ENCODE results near the gene TEPSIN. TPM values are rescaled to one million over a fixed set of nuclear protein-coding genes. Genes with fewer than 3 reads are reported as not detected.
A peak's percentile ranks its signal among the peaks of the same experiment; 100 is the strongest.

Gene TEPSIN
- total RNA-seq, 4 donors from 2014 or later: 15.5 to 32.9 (median 24.3) TPM

DNA sequence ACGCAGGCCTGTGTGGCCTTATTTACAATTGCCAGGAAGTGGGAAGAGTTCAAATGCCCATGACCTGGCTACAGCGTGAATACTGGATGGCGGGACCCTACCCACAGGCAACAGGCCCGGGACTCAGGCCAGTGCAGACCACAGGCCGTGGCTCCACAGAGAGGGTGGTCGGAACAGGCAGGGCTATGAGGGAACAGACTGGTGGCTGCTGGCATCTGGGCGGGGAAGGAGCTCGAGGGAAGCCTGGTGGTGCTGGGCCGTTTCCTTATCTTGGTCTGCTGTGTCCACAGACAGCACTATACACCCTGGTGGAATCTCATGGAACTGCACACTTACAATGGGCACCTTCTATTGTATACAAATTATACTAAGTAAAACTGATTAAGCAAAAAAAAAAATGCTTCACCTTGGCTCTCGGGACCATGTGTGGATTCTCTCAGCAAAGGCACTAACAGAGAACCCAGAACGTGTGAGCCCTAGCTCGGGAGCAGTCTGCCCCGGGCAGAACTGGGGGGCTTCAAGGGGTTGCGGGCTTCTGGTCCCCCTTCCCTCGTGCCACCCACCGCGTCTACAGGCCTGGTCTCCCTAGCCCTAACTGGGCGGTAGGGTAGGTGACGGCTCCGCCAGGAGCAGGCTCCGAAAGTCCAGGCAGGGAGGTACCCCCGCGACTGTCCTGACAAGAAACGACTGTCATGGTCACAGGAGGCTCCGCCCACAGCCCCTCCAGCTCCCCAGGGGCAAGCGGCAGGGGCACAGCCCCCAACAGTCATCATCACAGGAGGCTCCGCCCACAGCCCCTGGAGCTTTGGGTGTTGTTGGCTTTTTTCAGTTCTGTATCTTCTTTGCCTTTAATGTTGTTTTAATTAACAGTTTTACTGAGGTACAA, 37.9 kb downstream of the TEPSIN start:
- Histone ChIP-seq H3K4me1 (no peaks in the 10 kb centered on the region), H3K36me3 (no peaks in the 10 kb centered on the region), H3K9me3 (no peaks in the 10 kb centered on the region), H3K4me3 (no peak overlapping the region), H3K27ac (no peak overlapping the region), H3K27me3 (no peaks in the 10 kb centered on the region)
- DNase-seq: no peak
- TF ChIP-seq POLR2A (IDR thresholded peaks at IDR 0.05) (no peak), CTCF (IDR thresholded peaks at IDR 0.05 in 4 of 5, conservative IDR thresholded peaks at IDR 0.05 in 1 of 5) (peak in 4 of 5 experiments; percentile 28 to 43 (median 38))
- peak in 1 of 2 donors; percentile 40 for ATAC-seq
- intact Hi-C loops (cut with DNase I; ENCODE audit: low total_unique reads) (no loop called here), in situ Hi-C loops (cut with MboI; ENCODE audit: low sequenced_read_pairs in 4 of 4) (no loop called here)

GRCh38 chr17:81200201-81200600, 38.7 kb downstream of the TEPSIN start:
- no peak for DNase-seq
- intact Hi-C loops (cut with DNase I; ENCODE audit: low total_unique reads) (no loop called here), in situ Hi-C loops (cut with MboI; ENCODE audit: low sequenced_read_pairs in 4 of 4) (no loop called here)
- Histone ChIP-seq H3K4me1 (no peaks in the 10 kb centered on the region), H3K4me3 (no peak overlapping the region), H3K9me3 (no peaks in the 10 kb centered on the region), H3K36me3 (no peaks in the 10 kb centered on the region), H3K27me3 (no peaks in the 10 kb centered on the region), H3K27ac (no peak overlapping the region)
- ATAC-seq: no peak
- TF ChIP-seq POLR2A (IDR thresholded peaks at IDR 0.05): no peak
- no peak for TF ChIP-seq CTCF (IDR thresholded peaks at IDR 0.05 in 4 of 5, conservative IDR thresholded peaks at IDR 0.05 in 1 of 5)

- Histone ChIP-seq H3K9me3 (no peaks in the 10 kb centered on the region), H3K4me1 (no peaks in the 10 kb centered on the region), H3K4me3 (no peak overlapping the region), H3K27ac (no peak overlapping the region), H3K27me3 (no peaks in the 10 kb centered on the region), H3K36me3 (no peaks in the 10 kb centered on the region)
- DNase-seq (no peak), ATAC-seq (no peak)
- no peak for TF ChIP-seq POLR2A (IDR thresholded peaks at IDR 0.05)
- no peak for TF ChIP-seq CTCF (IDR thresholded peaks at IDR 0.05 in 4 of 5, conservative IDR thresholded peaks at IDR 0.05 in 1 of 5)
- intact Hi-C loops (cut with DNase I; ENCODE audit: low total_unique reads): no loop called here
- in situ Hi-C loops (cut with MboI; ENCODE audit: low sequenced_read_pairs in 4 of 4): no loop called here
Observed at GRCh38 chr17:81199482-81199830, 39.4 kb downstream of the TEPSIN start.

- no peaks in the 10 kb centered on the region for H3K4me1 ChIP-seq
- DNase-seq (no peak), ATAC-seq (no peak)
- H3K4me3 ChIP-seq: no peak overlapping the region
- TF ChIP-seq CTCF (IDR thresholded peaks at IDR 0.05 in 4 of 5, conservative IDR thresholded peaks at IDR 0.05 in 1 of 5): no peak
- no peak for TF ChIP-seq POLR2A (IDR thresholded peaks at IDR 0.05)
- H3K27me3 ChIP-seq: no peaks in the 10 kb centered on the region
- H3K36me3 ChIP-seq: no peaks in the 10 kb centered on the region
- in situ Hi-C loops (cut with MboI; ENCODE audit: low sequenced_read_pairs in 4 of 4): no loop called here
- H3K27ac ChIP-seq: no peak overlapping the region
- intact Hi-C loops (cut with DNase I; ENCODE audit: low total_unique reads): no loop called here
- H3K9me3 ChIP-seq: no peaks in the 10 kb centered on the region
Observed at GRCh38 chr17:81198826-81199481, 39.9 kb downstream of the TEPSIN start.
